HG03520 (cell line): Measurements from ENCODE around the gene C17orf100.
"Not testable (repeated sequence)": the region's sequence is repeated elsewhere in the genome, so short reads cannot be mapped to it uniquely, and the experiment has no call there.

ENCODE experiments used
- ATAC-seq: cut with Tn5 transposase; IDR thresholded peaks from one replicate; pipeline ENCODE4 v1.9.1; 2021; ENCODE audit warnings: mild to moderate bottlenecking, moderate library complexity; ENCODE audit not compliant: unreplicated experiment

C17orf100 gene

DNA sequence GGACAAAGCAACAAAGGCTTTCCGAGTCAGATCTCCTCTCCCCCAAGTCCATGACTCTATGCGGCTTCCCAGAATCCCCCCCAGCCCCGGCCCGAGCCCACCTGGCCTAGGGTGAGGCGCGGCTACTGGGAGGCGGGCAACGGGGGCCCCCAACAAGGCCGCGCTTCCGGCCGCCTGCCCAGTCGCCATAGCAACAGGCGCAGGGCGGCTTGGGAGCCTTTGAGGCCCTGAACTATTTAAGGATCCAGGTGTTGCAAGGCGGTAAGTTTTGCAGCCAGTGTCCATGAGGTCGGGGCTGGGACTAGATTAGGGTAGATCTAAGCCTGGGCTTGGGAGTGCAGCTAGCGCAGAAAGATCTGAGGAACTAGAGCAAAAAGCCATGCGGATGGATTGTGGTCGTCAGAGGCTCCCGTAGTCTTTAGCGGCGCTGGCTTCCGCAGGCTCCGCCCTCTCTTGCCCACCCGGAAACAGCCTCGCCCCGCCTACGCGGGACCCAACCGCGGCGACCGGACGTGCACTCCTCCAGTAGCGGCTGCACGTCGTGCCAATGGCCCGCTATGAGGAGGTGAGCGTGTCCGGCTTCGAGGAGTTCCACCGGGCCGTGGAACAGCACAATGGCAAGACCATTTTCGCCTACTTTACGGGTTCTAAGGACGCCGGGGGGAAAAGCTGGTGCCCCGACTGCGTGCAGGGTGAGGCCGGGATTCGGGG, 10.9 kb upstream of the C17orf100 start, which contains the start of the genes KIAA0753 and TXNDC17:
TSS of gene KIAA0753 (minus strand) at position 176 of the 711 bp plus-strand sequence. CDS start 5,608 bp downstream, outside the sequence.
TSS of gene TXNDC17 (plus strand) at position 525 of the 711 bp plus-strand sequence. CDS start at position 548, 23 bp downstream.
- peak; percentile 81 for ATAC-seq

DNA sequence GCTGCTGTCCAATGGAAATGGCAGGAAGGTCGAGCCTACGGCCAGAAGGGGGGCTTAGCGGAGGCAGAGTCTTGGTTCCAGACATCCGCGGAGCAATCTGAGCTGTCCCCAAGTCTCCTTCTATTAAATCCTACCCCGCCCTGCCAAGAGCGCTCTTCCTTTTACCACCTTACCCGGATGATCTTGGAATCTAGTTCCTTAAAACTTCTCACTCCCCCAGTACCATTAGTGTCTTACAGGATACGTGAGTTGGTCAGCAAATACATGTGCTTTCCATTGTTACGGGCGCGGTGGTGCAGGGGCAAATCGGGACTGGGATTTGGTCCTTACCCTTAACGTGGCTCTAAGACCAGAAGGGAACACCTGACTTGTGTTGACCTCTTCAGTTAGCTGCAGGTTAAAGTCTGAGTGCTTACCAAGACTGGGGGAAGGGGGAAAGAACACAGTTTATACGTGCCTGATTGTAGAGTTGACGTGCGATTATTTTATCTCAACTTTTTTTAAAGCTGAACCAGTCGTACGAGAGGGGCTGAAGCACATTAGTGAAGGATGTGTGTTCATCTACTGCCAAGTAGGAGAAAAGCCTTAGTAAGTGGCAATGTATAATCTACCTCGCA, 10.2 kb upstream of the C17orf100 start:
- peak; percentile 7 for ATAC-seq

DNA sequence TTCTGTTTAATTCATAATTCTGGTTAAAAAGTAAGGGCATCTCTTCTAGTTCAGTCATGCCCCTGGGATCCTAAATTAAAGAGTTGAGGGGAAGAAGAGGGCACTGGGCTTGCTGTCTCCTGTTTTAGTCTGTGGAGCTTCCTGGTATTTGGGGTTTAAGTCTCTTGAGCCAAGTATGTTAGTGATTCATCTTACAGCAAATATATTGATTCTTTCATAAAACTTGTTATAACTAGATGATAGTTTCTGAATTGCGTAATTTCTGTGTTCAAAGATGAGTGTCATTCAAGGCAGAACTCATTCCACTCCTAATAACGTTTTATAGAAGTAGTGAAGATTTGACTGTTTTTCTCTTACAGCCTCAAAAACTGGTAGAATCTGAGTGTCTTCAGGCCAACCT, 9.0 kb upstream of the C17orf100 start:
- no peak for ATAC-seq

DNA sequence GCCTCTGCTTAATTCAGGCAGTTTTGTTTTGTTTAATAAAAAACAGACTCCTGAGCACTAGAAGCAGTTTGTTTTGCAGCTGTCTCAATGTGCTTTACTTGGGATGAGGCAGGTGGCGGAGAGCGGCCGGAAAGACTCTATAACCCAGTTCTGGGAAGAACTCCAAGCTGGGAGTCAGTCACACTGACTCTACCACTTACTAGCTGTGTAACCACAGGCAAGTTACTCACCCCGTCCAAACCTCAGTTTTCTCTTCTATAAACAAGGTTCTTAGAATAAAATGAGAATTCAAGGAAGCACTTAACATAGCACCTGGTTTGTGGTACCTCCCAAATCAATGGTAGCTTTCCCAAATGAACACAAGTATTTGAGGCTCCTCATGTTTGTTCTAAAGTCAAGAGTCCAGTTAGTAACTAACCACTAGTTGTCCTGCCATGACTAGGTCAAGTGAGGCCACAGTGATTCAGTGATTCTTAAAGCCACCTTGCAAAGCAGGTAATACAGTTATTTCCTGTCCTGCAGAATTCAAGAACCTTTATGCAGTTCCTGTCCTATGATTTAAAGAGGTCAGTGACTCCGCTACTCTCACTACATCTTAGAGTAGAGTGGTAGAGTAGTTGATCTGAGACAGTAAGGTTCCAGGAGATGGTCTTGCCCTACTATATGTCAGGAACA, 8.0 kb upstream of the C17orf100 start:
- ATAC-seq, result no peak

DNA sequence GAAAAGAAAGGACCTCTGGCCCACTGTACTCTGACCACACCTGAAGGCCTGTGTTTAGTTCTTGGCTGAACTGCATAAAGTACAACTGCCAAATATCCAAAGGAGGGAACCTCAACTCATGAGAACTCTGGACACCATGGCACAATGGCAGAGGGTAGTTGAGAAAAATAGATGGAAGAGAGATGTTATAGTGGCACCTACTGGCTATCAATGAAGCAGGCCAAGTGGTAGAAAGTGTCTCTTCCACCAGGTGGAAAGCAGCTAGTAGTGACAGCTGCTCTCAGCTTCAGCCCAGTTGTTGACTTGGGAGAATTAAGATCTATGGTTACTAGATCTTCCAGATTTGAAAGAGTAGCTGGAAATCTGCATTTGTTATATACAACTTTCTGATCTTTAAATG, 3.4 kb upstream of the C17orf100 start:
- ATAC-seq, result no peak

DNA sequence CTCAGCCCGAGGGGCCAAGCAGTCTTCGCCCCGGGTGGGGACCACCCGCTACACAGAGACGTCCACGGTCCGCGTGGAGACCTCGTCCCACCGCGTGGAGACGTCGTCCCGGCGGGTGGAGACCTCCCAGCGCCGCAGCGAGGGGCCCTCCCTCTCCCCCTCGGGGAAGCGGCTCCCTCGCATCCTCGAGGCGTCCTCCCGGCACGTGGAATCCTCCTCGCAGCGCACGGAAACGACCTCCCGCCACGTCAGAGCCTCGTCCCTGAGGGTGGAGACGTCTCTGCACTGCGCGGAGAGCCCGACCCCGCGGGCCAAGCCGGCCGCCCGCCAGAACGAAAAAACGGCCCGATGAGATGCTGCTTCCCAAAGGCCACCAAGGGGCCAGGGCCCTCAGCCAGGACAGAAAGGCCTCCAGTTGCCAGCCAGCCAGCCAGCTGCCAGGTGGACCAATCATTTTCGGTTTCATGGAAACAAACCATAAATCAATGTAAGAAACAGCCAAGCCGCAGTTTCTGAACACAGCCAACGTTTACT, 424 bp downstream of the C17orf100 start:
- ATAC-seq, result no peak

DNA sequence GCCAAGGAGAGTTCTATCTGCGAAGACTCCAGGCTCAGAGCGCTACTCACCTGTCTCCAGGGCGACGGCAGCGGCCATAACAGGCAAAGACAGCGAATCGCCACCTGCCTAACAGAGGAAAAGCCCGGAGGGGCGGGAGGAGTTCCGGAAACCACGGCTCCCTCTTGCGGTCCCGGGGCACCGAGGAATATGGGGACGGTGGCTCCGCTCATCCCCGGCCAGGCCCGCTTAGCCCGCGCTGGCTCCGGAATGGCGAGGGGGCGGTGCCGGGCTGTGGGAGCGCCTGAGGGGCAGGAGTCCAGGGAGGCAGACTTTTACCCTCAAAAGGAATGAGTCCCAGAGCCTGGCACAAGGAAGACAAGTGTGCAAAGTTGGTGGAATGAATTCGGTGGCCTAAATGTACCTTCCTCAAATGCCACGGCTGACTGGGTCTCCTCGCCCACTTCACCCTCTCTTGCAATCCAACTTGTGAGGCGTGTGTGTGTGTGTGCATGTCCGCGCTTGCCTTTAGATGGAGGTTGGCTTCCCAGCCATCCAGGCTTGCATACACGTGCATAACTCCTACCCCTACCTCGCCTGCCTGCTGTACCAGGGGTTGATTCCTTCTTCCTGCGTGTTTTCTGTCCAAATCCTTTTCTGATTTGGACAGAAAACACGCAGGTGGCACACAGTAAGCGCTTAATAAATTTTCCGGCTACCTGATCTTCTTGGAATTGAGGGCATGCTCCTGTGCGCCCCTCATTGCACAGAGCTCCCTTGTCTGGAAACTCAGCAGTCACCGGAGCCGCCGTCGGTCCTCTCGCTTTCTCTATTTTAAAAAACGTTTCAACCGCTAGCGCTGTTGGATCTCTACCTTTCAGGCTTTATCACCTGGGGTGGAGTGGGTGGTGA, 3.5 kb downstream of the C17orf100 start:
- ATAC-seq, result no peak

DNA sequence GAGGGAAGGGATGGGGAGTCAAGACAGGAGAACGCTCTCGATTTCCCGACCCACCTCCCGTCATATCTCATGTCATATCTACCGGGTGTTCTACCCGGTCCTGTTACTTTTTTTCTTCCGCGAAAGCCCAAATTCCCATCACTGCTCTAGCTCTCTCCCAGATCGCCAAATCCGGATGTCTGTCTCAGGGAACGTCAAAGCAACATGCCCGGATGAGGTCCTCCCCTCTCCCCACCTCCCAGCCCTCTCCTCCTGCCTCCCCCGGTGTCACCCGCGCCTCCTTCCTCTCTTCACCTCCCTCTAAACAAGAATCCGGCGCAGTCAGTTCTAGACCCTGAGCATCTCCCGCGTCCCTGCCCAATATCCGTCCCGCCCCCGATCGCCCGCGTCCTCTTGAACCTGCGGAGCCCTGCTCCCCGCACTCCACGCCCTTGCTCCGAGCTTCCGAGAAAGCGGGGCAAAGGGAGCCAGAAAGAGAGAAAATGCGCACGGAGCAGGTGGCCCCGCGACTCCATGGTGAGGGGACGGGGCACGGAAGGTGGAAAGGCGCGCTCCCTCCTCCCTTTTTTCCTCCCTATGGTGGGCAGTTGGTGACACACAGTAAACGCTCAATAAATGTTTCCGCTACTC, 4.3 kb downstream of the C17orf100 start:
- ATAC-seq, result not testable (repeated sequence)

DNA sequence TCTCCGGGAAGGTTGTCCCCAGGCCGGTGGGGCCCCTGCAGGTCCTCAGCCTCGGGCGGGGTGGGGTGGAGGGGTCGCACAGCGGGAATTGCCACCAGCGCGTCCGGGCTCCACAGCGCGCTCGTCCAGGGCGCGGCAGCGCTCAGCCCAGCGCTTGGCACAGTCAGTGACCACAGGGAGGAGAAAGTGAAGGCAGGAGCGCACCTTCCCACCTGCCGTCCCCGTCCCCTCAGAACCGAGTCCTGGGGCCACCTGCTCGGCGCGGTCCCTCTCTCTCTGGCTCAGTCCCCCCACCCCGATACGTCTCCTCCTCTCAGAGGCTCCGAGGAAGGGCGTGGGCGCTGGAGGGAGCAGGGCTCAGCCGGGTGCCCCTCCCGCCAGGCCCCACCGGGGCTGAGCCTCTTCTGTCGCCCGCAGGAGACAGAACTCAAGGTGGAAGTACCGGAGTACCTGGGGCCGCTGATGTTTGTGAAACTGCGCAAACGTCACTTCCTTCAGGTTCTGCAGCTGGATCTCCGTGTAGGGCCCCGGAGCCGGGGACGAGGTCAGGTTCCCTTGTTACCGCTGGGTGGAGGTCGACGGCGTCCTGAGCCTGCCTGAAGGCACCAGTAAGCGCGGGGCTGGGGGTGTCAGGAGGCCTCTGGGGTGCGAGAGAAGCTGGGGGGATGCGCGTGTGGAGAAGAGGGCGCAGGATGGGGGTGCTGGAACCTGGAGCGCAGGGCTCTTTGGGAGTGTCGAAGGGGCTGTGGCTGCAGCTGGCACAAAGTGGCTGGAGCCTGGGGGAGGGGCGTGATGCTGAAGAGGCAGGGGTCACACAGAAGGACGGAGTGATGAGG, 5.5 kb downstream of the C17orf100 start:
- ATAC-seq, result not testable (repeated sequence)

DNA sequence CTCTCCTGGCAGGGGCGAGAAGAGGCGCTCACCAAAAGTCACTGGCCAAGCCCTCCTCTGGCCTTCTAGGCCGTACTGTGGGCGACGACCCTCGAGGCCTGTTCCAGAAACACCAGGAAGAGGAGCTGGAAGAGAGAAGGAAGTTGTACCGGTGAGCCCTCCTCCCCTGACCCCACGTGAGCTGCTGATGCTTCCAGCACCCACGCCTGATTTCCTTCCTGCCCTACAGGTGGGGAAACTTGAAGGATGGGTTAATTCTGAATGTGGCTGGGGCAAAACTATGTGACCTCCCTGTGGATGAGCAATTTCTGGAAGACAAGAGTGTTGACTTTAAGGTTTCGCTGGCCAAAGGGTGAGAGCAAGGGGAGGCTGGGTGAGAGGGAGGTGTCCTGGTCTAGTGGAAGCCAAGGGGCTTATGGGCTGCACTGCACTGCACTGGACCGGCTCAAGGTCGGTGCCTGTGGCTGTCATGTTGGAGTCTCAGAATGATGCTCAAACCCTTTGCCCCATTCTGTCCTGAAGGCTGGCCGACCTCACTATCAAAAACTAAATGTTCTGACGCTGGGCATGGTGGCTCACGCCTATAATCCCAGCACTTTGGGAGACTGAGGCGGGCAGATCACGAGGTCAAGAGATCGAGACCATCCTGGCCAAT, 6.2 kb downstream of the C17orf100 start:
- no peak for ATAC-seq

DNA sequence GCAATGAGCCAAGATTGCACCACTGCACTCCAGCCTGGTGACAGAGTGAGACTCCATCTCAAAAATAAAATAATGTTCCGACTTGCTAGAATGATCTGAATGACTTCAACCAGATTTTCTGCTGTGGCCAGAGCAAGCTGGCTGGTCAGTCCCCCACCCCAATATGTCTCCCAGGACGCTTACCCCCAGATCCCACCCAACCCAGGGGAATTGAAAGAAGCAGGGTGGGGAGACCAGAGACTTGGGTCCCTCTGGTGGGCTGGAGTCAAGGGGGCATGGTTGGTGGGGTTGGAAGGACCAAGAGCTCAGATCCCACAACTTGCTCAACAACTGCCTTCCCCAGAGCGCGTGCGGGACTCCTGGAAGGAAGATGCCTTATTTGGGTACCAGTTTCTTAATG, 6.8 kb downstream of the C17orf100 start:
- not testable (repeated sequence) for ATAC-seq

DNA sequence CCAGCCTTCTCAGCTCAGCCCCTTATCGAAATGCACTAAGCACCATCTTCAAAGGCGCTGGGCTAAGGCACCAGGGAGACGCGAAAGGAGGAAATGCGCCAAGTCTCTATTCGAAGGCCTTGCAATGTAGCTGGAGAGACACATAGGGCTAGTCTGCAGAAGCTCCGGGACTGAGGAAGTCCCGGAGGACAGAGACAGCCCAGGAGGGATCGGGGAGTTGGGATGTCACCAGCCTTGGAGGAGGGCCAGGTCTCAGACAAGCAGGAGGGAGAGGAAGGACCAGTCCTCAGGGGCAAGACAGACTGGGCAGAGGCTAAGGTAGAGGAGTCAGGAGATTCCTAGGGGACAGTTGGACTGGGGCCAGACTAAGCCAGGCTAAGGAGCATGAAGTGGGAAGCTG, 8.5 kb downstream of the C17orf100 start:
- ATAC-seq, result no peak

DNA sequence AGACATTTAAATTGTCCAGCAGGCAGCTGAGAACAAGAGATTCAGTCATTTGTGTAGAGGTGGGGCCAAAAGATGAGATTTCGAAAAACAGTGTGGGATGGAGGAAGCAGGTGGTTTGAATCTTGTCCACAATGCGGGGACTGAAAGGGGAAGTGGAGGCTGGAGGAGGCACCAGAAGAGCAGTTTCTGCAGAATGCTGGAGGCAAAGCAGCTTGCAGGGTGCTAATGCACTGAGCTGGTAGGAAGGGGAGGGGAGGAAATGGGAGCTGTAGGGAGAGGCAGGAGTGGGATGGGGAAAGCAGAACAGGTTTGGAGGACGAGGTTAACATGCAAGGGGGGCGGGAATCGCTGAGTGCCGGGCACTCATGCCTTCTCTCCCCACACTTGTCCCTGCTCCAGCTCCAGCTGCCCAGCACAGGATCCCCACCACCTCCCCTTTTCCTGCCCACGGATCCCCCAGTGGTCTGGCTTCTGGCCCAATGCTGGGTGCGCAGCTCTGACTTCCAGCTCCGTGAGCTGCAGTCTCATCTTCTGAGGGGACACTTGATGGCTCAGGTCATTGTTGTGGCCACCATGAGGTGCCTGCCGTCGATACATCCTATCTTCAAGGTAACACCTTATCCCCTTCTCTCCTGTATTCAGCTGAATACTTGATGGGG, 9.4 kb downstream of the C17orf100 start:
- peak; percentile 65 for ATAC-seq

DNA sequence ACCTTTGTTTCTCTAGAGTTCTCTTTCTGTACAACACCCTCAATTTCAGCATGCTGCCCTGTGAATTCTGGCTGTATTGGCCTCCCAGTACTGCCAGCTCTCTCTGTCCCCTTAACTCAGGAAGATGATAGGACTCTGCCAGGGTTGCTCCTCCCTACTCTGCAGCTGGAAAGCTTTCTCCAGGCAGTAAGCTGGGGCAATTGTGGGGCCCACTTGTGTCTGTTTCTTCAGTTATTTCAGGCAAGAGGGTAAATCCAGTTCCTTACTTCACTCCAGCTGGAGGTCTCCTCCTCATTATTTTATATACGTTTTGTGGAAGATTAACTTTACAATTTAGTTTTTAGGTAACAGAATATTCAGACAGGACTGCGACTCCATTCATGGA, 9.9 kb downstream of the C17orf100 start:
- no peak for ATAC-seq

DNA sequence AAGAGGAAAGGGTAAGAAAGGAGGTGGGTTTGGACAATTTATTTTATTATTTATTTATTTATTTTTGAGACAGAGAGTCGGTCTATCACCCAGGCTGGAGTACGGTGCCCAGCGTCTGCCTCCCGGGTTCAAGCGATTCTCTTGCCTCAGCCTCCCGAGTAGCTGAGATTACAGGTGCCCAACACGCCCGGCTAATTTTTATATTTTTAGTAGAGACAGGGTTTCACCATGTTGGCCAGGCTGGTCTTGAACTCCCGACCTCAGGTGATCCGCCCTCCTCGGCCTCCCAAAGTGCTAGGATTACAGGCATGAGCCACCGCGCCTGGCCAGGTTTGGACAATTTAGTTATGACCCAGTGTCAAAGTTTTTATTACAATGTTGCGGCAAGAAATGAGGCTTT, 11.6 kb downstream of the C17orf100 start:
- ATAC-seq, result not testable (repeated sequence)

DNA sequence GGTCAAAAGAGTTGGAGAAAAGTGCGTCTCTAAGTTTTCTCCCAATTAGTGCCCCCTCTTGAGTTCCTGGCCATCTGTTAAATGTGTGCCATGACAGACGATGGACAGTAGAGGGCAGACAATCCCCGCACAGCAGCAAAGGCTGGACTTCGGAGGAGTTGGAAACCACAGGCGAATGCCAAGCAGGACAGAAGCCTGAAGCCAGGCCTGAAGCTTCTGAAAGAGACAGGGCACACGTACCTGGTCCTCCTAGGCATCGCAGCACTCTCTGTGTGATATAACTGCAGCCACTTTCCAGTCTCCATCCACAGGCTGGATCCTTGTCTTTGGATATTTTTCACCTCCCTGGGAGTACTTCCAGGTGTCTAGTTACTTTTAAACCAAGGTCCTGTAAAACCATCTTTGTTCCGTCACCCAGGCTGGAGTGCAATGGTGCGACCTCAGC, 14.5 kb downstream of the C17orf100 start:
- no peak for ATAC-seq

DNA sequence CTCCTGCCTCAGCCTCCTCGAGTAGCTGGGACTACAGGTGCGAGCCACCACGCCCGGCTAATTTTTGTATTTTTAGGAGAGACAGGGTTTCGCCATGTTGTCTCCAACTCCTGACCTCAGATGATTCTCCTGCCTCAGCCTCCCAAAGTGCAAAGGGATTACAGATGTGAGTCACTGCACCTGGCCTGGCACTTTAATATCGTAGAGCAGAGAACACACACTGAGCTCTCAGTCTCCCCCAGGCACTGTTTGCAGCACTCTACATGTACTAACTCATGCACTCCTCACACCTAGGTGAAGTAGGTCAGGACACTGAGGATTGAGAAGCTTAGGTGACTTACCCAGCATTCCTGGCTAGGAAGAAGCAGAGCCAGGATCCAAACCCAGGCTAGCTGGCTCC, 15.0 kb downstream of the C17orf100 start:
- no peak for ATAC-seq

DNA sequence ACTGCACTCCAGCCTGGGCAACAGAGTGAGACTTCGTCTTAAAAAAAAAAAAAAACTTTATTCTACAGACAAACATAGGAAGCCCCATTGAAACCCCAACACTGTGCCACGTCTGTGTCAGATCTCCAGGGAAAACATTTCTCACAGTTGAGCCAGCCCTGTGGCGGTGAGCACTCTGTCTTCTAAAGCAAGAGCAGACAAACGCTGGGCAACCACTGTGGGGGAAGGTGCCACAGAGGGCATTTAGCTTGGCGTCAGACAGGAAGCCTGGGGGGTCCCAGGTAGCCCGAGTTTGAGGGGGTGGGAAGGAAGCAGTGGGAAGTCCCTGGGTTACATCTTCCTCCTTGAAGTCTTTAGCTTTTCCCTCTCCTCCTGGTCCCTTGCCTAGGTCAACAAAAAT, 16.0 kb downstream of the C17orf100 start:
- ATAC-seq, result no peak
